ENCODE data around the gene PRKAG2.

PRKAG2 gene

GRCh38 chr7:151836191-151836926, 40.6 kb downstream of the PRKAG2 start:
- no peak for DNase-seq (ENCODE audit: low read depth in 2 of 2)

DNA sequence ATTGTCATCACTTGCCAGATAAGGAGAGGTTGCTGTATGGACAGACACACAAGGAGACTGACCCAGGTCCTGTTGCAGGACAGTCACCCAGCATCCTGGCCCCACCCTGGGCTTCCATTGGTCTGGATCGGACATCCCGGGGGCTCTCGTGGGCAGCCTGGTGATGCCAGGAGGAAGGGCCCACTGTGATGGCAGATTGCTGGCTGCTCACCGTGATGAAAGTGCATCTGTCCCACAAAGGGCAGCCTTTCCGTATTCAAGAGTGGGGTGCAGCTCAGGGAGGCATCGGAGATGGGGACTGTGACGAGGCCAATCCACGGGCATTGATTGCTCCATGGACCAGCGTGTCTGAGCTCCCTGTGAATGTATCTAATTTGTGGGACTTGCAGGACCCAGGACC, 41.3 kb downstream of the PRKAG2 start:
- no peak overlapping the region for H3K4me3 ChIP-seq (replicated peaks in 1 of 2; ENCODE audit: low read depth in 2 of 2, low read length in 2 of 2)
- TF ChIP-seq, protein P1, sequence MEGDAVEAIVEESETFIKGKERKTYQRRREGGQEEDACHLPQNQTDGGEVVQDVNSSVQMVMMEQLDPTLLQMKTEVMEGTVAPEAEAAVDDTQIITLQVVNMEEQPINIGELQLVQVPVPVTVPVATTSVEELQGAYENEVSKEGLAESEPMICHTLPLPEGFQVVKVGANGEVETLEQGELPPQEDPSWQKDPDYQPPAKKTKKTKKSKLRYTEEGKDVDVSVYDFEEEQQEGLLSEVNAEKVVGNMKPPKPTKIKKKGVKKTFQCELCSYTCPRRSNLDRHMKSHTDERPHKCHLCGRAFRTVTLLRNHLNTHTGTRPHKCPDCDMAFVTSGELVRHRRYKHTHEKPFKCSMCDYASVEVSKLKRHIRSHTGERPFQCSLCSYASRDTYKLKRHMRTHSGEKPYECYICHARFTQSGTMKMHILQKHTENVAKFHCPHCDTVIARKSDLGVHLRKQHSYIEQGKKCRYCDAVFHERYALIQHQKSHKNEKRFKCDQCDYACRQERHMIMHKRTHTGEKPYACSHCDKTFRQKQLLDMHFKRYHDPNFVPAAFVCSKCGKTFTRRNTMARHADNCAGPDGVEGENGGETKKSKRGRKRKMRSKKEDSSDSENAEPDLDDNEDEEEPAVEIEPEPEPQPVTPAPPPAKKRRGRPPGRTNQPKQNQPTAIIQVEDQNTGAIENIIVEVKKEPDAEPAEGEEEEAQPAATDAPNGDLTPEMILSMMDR (IDR thresholded peaks at IDR 0.05; ENCODE audit: low read depth, low read length): no peak
- DNase-seq (ENCODE audit: low read depth in 2 of 2): no peak

More at GRCh38 chr7:151836191-151836926, 40.6 kb downstream of the PRKAG2 start:
- no peak overlapping the region for H3K4me3 ChIP-seq (replicated peaks in 1 of 2; ENCODE audit: low read depth in 2 of 2, low read length in 2 of 2)
- TF ChIP-seq, protein P1 (IDR thresholded peaks at IDR 0.05; ENCODE audit: low read depth, low read length): no peak

GRCh38 chr7:151834271-151835035, 42.5 kb downstream of the PRKAG2 start:
- H3K4me3 ChIP-seq (replicated peaks in 1 of 2; ENCODE audit: low read depth in 2 of 2, low read length in 2 of 2): no peak overlapping the region
- TF ChIP-seq, protein P1 (IDR thresholded peaks at IDR 0.05; ENCODE audit: low read depth, low read length): no peak
- DNase-seq (ENCODE audit: low read depth in 2 of 2): no peak

GRCh38 chr7:151833691-151834090, 43.2 kb downstream of the PRKAG2 start:
- TF ChIP-seq, protein P1 (IDR thresholded peaks at IDR 0.05; ENCODE audit: low read depth, low read length): no peak
- no peak for DNase-seq (ENCODE audit: low read depth in 2 of 2)
- H3K4me3 ChIP-seq (replicated peaks in 1 of 2; ENCODE audit: low read depth in 2 of 2, low read length in 2 of 2): no peak overlapping the region

DNA sequence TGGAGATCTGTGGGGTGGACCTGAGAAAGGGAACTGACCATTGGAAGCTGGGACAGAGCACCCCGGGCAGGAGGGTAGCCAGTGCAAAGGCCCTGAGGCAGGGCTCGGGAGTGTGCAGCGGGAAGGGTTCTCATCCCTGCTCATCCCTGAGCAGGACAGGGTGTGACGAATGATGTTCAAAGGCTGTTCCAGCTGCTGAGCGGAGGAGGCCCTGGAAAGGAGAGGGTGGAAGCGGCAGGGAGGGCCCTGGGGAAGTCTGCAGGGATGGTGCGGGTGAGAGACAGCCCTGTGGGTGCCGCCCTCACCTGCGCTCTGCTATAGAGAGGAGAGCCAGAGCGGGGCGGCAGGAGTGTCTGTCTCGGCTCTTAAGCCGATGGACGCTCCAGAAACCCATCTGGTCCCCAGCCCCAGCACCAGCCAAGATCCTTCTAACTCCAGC, 43.7 kb downstream of the PRKAG2 start:
- TF ChIP-seq, protein P1 (IDR thresholded peaks at IDR 0.05; ENCODE audit: low read depth, low read length): no peak
- no peak for DNase-seq (ENCODE audit: low read depth in 2 of 2)
- H3K4me3 ChIP-seq (replicated peaks in 1 of 2; ENCODE audit: low read depth in 2 of 2, low read length in 2 of 2): no peak overlapping the region

GRCh38 chr7:151832656-151833055, 44.3 kb downstream of the PRKAG2 start:
- TF ChIP-seq, protein P1 (IDR thresholded peaks at IDR 0.05; ENCODE audit: low read depth, low read length): no peak
- no peak for DNase-seq (ENCODE audit: low read depth in 2 of 2)
- H3K4me3 ChIP-seq (replicated peaks in 1 of 2; ENCODE audit: low read depth in 2 of 2, low read length in 2 of 2): no peak overlapping the region
